K562 (cell line): ENCODE data around the gene FAF2. TPM values are rescaled to one million over a fixed set of nuclear protein-coding genes. Genes with fewer than 3 reads are reported as not detected.

Experiments used
- ATAC-seq: fragments of 200-7000 bp; cut with Tn5 transposase; 3 replicates; pipeline ENCODE4 v1.9.1; 2020; ENCODE audit warnings: moderate library complexity
- BruUV-seq: library from RNA; stranded (reverse); fragments of 400-500 nt; replicated peaks from 2 replicates; lab custom pipeline; 2021; lab: Mats Ljungman, UMichigan
- CTCF ChIA-PET: fragments of 300-600 bp; formaldehyde crosslinking; extraction: SDS; loops from one replicate; lab custom pipeline; 2021; ENCODE audit warnings: low intra/inter-chr PET ratio; lab: Yijun Ruan, JAX
- POLR2A ChIA-PET: fragments of 300-600, 350-650 bp; sonication (Branson Sonifier 250); formaldehyde crosslinking; extraction: SDS; loops from one replicate; lab custom pipeline; 2021; ENCODE audit warnings: antibody characterized with exemption, inconsistent platforms; lab: Yijun Ruan, JAX
- DNase-seq, 4 experiments: peaks; one replicate each; pipeline versions ENCODE4 v3.0.0 to v3.0.0-alpha.2; 2011 to 2018; ENCODE audit warnings: low spot score in 3 of 4, mixed read lengths in 3 of 4; ENCODE audit errors: extremely low read depth in 1 of 4
- FAIRE-seq: peaks from 2 replicates; lab custom pipeline; 2011; peaks lifted over from hg19 to GRCh38; lab: Jason Lieb, UNC
- H2AFZ ChIP-seq: 2 replicates; pipeline ENCODE4 v1.6.0; 2011; ENCODE audit warnings: low read depth, low read length, control low read depth, inconsistent platforms
- H3K27ac ChIP-seq: fragments of 200-600 bp; 3 replicates; pipeline ENCODE4 v1.8.0; 2011; ENCODE audit warnings: low read depth, mild to moderate bottlenecking, control low read depth, inconsistent platforms, low read length, moderate library complexity, mixed read lengths; ENCODE audit errors: extremely low read depth
- H3K27me3 ChIP-seq, 2 experiments: fragments of 300-600 bp in 1 of 2; 2 replicates in 1 of 2; 3 replicates in 1 of 2; pipeline versions ENCODE4 v1.6.0 to v1.8.0; 2011; ENCODE audit warnings: inconsistent platforms in 2 of 2, low read length in 2 of 2, mild to moderate bottlenecking in 1 of 2, mixed read lengths in 1 of 2, moderate library complexity in 1 of 2; ENCODE audit not compliant: control insufficient read depth in 2 of 2, insufficient read depth in 2 of 2
- H3K36me3 ChIP-seq: fragments of 300-600 bp; 3 replicates; pipeline ENCODE4 v1.8.0; 2011; ENCODE audit warnings: mild to moderate bottlenecking, low read length, inconsistent platforms; ENCODE audit not compliant: control insufficient read depth, insufficient read depth
- H3K4me1 ChIP-seq, 2 experiments: fragments of 200-600 bp in 1 of 2; replicated peaks in 1 of 2; 2 replicates in 1 of 2; 3 replicates in 1 of 2; pipeline versions ENCODE4 v1.5.1 to v1.8.0; 2011; ENCODE audit warnings: inconsistent platforms in 2 of 2, low read length in 2 of 2, mild to moderate bottlenecking in 1 of 2, mixed read lengths in 1 of 2, moderate library complexity in 1 of 2; ENCODE audit not compliant: control insufficient read depth in 2 of 2, insufficient read depth in 2 of 2
- H3K4me2 ChIP-seq: 2 replicates; pipeline ENCODE4 v1.6.1; 2011; ENCODE audit warnings: low read length, control low read depth, inconsistent platforms, mixed read lengths; ENCODE audit not compliant: insufficient read depth
- H3K4me3 ChIP-seq: fragments of 200-600 bp; sonication (generic), shearing (Covaris generic); 2 replicates; pipeline ENCODE4 v1.5.1; 2016; ENCODE audit warnings: control low read depth, inconsistent platforms
- H3K79me2 ChIP-seq: fragments of 200-600 bp; 3 replicates; pipeline ENCODE4 v1.8.0; 2011; ENCODE audit warnings: low read length, inconsistent platforms; ENCODE audit not compliant: control insufficient read depth, insufficient read depth
- H3K9ac ChIP-seq, 2 experiments: 2 replicates each; pipeline versions ENCODE4 v1.6.0 to v1.6.1; 2011; ENCODE audit warnings: low read depth in 2 of 2, low read length in 2 of 2, control low read depth in 1 of 2, inconsistent platforms in 1 of 2, mild to moderate bottlenecking in 1 of 2, mixed read lengths in 1 of 2; ENCODE audit not compliant: insufficient read depth in 1 of 2
- H3K9me1 ChIP-seq: one replicate; pipeline ENCODE4 v1.6.0; 2011; ENCODE audit warnings: inconsistent platforms, mild to moderate bottlenecking, low read length, moderate library complexity; ENCODE audit not compliant: control insufficient read depth, insufficient read depth
- H3K9me3 ChIP-seq: replicated peaks from 2 replicates; pipeline ENCODE4 v1.5.1; 2011; ENCODE audit warnings: low read depth, low read length, inconsistent platforms; ENCODE audit not compliant: control insufficient read depth, insufficient read depth
- H4K20me1 ChIP-seq: replicated peaks from 2 replicates; pipeline ENCODE4 v1.6.1; 2011; ENCODE audit warnings: low read length, inconsistent platforms, mixed read lengths; ENCODE audit not compliant: control insufficient read depth, insufficient read depth
- FOXJ2 ChIP-seq: fragments of 200-800 bp; sonication (Bioruptor generic); IDR thresholded peaks from 2 replicates; pipeline ENCODE4 v1.6.1; 2016; ENCODE audit warnings: missing genetic modification characterization, missing compliant biosample characterization
- HIVEP1 ChIP-seq: fragments of 250-450 bp; sonication (Bioruptor Pico); IDR thresholded peaks from 2 replicates; pipeline ENCODE4 v1.4.0; 2020; ENCODE audit warnings: mild to moderate bottlenecking
- POLR2G ChIP-seq: fragments of 200-400 bp; formaldehyde crosslinking; IDR thresholded peaks from 2 replicates; pipeline ENCODE4 v1.6.1; 2017; ENCODE audit warnings: low read depth, mild to moderate bottlenecking, antibody characterized with exemption, low read length, moderate library complexity
- RB1 ChIP-seq: fragments of 450-650 bp; IDR thresholded peaks from 2 replicates; pipeline ENCODE4 v1.6.1; 2017; ENCODE audit warnings: low read depth, mild to moderate bottlenecking
- ZBTB8A ChIP-seq: fragments of 450-650 bp; IDR thresholded peaks from 2 replicates; pipeline ENCODE4 v1.6.1; 2018; ENCODE audit warnings: mild to moderate bottlenecking, moderate library complexity; ENCODE audit not compliant: partially characterized antibody
- ZNF212 ChIP-seq: fragments of 450-650 bp; formaldehyde crosslinking; IDR thresholded peaks from 2 replicates; pipeline ENCODE4 v1.4.0; 2020; ENCODE audit warnings: mild to moderate bottlenecking
- WGBS: fragments of 100-300 bp; shearing (Covaris generic); methylation state at CpG from one replicate; pipeline ENCODE4 v1.1.6; 2016; ENCODE audit warnings: low coverage, mixed read lengths; ENCODE audit not compliant: insufficient coverage; ENCODE audit errors: missing lambda C conversion rate; 5-methylcytosine and 5-hydroxymethylcytosine counted together
- in situ Hi-C: fragments of 300-500 bp; cut with MboI; formaldehyde crosslinking; loops from 4 replicates; pipeline ENCODE4 v1.15.0; 2018; ENCODE audit warnings: inconsistent platforms, mixed read lengths
- intact Hi-C: fragments of 100-400 bp; cut with micrococcal nuclease; formaldehyde crosslinking; loops from 2 replicates; pipeline ENCODE4 v1.14.2; 2022
- polyA plus RNA-seq, 8 experiments: library from polyadenylated mRNA; depleted of rRNA in 4 of 8; stranded (reverse) in 5 of 8; unstranded in 3 of 8; fragments of >200 nt; fragmentation: Nextera tagmentation in 2 of 8; fragmentation: Illumina TruSeq in 1 of 8; extraction: Ambion mirVana in 2 of 8; extraction: Trizol in 1 of 8; gene quantifications; 2 replicates each; pipeline versions ENCODE4 v1.2.1 to v1.2.3, GENCODE V29; 2011 to 2014; ENCODE audit warnings: inconsistent platforms in 1 of 8, missing spikeins in 1 of 8
- total RNA-seq, 7 experiments: library from RNA; depleted of rRNA in 6 of 7; stranded (reverse); fragments of >200 nt in 6 of 7; fragmentation: Illumina TruSeq in 2 of 7; extraction: Trizol in 2 of 7; gene quantifications; 2 replicates each; pipeline versions ENCODE4 v1.2.1 to v1.2.3, GENCODE V29; 2011 to 2021; ENCODE audit warnings: low replicate concordance in 1 of 7
- TF ChIP-seq, protein P1 (sequence below): sonication (generic); formaldehyde crosslinking; IDR thresholded peaks from 2 replicates; pipeline ENCODE4 v1.8.1; 2023; ENCODE audit warnings: mild to moderate bottlenecking, missing genetic modification reagents
- TF ChIP-seq, protein P2 (sequence below): sonication (generic); formaldehyde crosslinking; IDR thresholded peaks from 2 replicates; pipeline ENCODE4 v1.8.0; 2022; ENCODE audit warnings: missing genetic modification reagents, mild to moderate bottlenecking, borderline replicate concordance
- TF ChIP-seq, protein P3 (sequence below): sonication (generic); formaldehyde crosslinking; IDR thresholded peaks from 2 replicates; pipeline ENCODE4 v1.8.0; 2023; ENCODE audit warnings: mild to moderate bottlenecking, missing genetic modification reagents

Gene FAF2
- total and polyA plus RNA-seq, 9 of the 15 experiments (the other 6 are each of a cell fraction or from before 2014, with no cell fraction given): 25.0 to 44.6 (median 36.1) TPM

DNA sequence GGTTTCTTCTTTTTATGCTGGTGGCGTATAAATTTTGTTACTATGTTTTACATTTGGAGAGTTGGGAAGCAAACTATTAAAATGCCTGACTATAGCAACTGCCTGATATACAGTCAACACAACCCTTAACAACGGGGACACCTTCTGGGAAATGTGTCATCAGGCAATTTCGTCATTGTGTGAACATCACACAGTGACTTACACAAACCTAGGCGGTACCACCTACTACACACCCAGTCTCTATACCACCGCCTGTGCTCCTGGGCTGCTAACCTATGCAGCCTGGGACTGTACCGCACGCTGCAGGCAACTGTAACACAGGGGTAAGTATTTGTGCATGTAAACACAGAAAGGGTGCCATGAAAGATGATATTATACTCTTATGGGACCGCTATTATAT is 99.6 kb downstream of the FAF2 start (continued):
- TF ChIP-seq, protein P1, sequence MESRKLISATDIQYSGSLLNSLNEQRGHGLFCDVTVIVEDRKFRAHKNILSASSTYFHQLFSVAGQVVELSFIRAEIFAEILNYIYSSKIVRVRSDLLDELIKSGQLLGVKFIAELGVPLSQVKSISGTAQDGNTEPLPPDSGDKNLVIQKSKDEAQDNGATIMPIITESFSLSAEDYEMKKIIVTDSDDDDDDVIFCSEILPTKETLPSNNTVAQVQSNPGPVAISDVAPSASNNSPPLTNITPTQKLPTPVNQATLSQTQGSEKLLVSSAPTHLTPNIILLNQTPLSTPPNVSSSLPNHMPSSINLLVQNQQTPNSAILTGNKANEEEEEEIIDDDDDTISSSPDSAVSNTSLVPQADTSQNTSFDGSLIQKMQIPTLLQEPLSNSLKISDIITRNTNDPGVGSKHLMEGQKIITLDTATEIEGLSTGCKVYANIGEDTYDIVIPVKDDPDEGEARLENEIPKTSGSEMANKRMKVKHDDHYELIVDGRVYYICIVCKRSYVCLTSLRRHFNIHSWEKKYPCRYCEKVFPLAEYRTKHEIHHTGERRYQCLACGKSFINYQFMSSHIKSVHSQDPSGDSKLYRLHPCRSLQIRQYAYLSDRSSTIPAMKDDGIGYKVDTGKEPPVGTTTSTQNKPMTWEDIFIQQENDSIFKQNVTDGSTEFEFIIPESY (CRISPR knock-in tag): 0 out of 2 replicates have a peak, but pooled peaks have one; percentile 47
- TF ChIP-seq FOXJ2 (tag): peak; percentile 44; the same call in 1 of the 2 replicates
- TF ChIP-seq ZBTB8A: no peak

DNA sequence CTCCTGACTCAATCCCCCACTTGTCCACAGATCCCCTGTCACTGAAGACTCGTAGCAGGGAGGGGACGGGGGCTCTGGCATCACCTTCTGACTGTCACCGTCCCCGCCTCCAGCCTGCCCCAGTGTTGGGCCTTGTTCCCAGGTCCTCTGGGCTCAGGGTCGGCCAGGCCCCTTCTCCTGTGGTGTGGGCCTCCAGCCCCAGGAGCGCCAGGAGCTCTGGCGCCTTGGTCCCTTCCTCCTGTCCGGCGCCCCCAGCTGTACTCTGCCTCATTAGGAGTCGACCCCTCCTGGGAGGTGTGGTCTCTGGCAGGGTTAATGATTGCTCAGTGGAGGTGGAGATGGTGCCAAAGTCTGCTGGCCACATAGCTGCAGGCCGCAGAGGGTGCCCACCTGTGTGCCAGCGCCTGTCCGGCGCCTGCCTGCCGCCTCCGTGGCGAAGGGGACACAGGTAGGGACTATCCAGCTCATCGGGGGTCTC is 100.8 kb downstream of the FAF2 start, which contains the start of gene CDHR2:
Gene CDHR2, plus strand, starts transcription at position 376 of the 478 bp plus-strand sequence. CDS start 16,011 bp downstream, outside the sequence.
- WGBS: 56% methylated on average over 16 of the region's 18 CpGs
- Histone ChIP-seq H3K27me3 (peaks cover 23 to 44% of the 10 kb centered on the region in 2 experiments), H3K79me2 (peaks cover 7% of the 10 kb centered on the region; the same call in 1 of the 3 replicates), H3K9me3 (no peaks in the 10 kb centered on the region), H3K4me3 (no peak within 1 kb of the TSS), H4K20me1 (no peaks in the 10 kb centered on the region; the same call in 1 of the 2 replicates), H2AFZ (no peak within 1 kb of the TSS), H3K4me1 (peaks cover 0 to 33% of the 10 kb centered on the region in 2 experiments; a peak in 4 of 5 replicates), H3K27ac (no peak within 1 kb of the TSS), H3K4me2 (no peak within 1 kb of the TSS), H3K9ac (peak within 1 kb of the TSS in 1 of 2 experiments; percentile 74; a peak in 1 of 4 replicates), H3K36me3 (no peaks in the 10 kb centered on the region; the same call in 2 of the 3 replicates), H3K9me1 (no peaks in the 10 kb centered on the region)
- FAIRE-seq (no peak), DNase-seq (no peak), ATAC-seq (no peak)
- intact Hi-C loops (no loop called here), in situ Hi-C loops (no loop called here)
- BruUV-seq: no TSS peak
- TF ChIP-seq HIVEP1 (CRISPR knock-in tag): no peak
- TF ChIP-seq, protein P2, sequence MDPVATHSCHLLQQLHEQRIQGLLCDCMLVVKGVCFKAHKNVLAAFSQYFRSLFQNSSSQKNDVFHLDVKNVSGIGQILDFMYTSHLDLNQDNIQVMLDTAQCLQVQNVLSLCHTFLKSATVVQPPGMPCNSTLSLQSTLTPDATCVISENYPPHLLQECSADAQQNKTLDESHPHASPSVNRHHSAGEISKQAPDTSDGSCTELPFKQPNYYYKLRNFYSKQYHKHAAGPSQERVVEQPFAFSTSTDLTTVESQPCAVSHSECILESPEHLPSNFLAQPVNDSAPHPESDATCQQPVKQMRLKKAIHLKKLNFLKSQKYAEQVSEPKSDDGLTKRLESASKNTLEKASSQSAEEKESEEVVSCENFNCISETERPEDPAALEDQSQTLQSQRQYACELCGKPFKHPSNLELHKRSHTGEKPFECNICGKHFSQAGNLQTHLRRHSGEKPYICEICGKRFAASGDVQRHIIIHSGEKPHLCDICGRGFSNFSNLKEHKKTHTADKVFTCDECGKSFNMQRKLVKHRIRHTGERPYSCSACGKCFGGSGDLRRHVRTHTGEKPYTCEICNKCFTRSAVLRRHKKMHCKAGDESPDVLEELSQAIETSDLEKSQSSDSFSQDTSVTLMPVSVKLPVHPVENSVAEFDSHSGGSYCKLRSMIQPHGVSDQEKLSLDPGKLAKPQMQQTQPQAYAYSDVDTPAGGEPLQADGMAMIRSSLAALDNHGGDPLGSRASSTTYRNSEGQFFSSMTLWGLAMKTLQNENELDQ: no peak
- TF ChIP-seq, protein P3, sequence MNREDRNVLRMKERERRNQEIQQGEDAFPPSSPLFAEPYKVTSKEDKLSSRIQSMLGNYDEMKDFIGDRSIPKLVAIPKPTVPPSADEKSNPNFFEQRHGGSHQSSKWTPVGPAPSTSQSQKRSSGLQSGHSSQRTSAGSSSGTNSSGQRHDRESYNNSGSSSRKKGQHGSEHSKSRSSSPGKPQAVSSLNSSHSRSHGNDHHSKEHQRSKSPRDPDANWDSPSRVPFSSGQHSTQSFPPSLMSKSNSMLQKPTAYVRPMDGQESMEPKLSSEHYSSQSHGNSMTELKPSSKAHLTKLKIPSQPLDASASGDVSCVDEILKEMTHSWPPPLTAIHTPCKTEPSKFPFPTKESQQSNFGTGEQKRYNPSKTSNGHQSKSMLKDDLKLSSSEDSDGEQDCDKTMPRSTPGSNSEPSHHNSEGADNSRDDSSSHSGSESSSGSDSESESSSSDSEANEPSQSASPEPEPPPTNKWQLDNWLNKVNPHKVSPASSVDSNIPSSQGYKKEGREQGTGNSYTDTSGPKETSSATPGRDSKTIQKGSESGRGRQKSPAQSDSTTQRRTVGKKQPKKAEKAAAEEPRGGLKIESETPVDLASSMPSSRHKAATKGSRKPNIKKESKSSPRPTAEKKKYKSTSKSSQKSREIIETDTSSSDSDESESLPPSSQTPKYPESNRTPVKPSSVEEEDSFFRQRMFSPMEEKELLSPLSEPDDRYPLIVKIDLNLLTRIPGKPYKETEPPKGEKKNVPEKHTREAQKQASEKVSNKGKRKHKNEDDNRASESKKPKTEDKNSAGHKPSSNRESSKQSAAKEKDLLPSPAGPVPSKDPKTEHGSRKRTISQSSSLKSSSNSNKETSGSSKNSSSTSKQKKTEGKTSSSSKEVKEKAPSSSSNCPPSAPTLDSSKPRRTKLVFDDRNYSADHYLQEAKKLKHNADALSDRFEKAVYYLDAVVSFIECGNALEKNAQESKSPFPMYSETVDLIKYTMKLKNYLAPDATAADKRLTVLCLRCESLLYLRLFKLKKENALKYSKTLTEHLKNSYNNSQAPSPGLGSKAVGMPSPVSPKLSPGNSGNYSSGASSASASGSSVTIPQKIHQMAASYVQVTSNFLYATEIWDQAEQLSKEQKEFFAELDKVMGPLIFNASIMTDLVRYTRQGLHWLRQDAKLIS (CRISPR knock-in tag): no peak
- TF ChIP-seq RB1: no peak
- TF ChIP-seq POLR2G: 0 out of 2 replicates have a peak, but pooled peaks have one; percentile 47
- no peak for TF ChIP-seq ZNF212
- POLR2A ChIA-PET: interaction anchor here (0.6 kb wide), 1 partner anchor 878 kb away, joined by 3 read pairs; the partner anchor contains the start of gene GRK6
- CTCF ChIA-PET: no interaction called here
